CD14-positive monocyte (primary cell): ENCODE measurements around the gene SIGMAR1. TPM values are rescaled to one million over a fixed set of nuclear protein-coding genes. Genes with fewer than 3 reads are reported as not detected.

Experiments used
- DNase-seq, 3 donors: peaks; one replicate each; pipeline ENCODE4 v3.0.0-alpha.2; 2011 to 2022
- H2AFZ ChIP-seq: 2 replicates; pipeline ENCODE4 v1.6.0; 2012; ENCODE audit warnings: mild to moderate bottlenecking, low read depth, low read length, inconsistent platforms; ENCODE audit not compliant: insufficient read depth, poor library complexity, severe bottlenecking
- H3K27ac ChIP-seq, 2 donors: 1 replicate in 1 of 2; 2 replicates in 1 of 2; pipeline ENCODE4 v1.5.1; 2012 to 2013; ENCODE audit warnings: low read length in 2 of 2, control low read depth in 1 of 2, inconsistent platforms in 1 of 2, low read depth in 1 of 2, mild to moderate bottlenecking in 1 of 2
- H3K27me3 ChIP-seq, 2 donors: one replicate each; pipeline versions ENCODE4 v1.6.0 to v1.6.1; 2011 to 2013; ENCODE audit warnings: low read length in 2 of 2; ENCODE audit not compliant: control insufficient read depth in 2 of 2, insufficient read depth in 2 of 2
- H3K36me3 ChIP-seq, 2 donors: replicated peaks in 1 of 2; 1 replicate in 1 of 2; 2 replicates in 1 of 2; pipeline versions ENCODE4 v1.5.1 to v1.6.1; 2012 to 2013; ENCODE audit warnings: low read length in 2 of 2, control low read depth in 1 of 2, inconsistent platforms in 1 of 2, mild to moderate bottlenecking in 1 of 2; ENCODE audit not compliant: insufficient read depth in 2 of 2, control insufficient read depth in 1 of 2
- H3K4me1 ChIP-seq, 2 donors: 1 replicate in 1 of 2; 2 replicates in 1 of 2; pipeline versions ENCODE4 v1.5.1 to v1.6.1; 2012 to 2013; ENCODE audit warnings: low read length in 2 of 2, control low read depth in 1 of 2, inconsistent platforms in 1 of 2, mild to moderate bottlenecking in 1 of 2, moderate library complexity in 1 of 2; ENCODE audit not compliant: insufficient read depth in 2 of 2, control insufficient read depth in 1 of 2
- H3K4me2 ChIP-seq: replicated peaks from 2 replicates; pipeline ENCODE3; 2012; ENCODE audit warnings: low read length, moderate library complexity, mild to moderate bottlenecking; ENCODE audit not compliant: poor library complexity, severe bottlenecking; ENCODE audit errors: extremely low read depth
- H3K4me3 ChIP-seq, 3 experiments: fragments of 200-600 bp in 1 of 3; sonication (generic) in 1 of 3; replicated peaks in 1 of 3; 1 replicate in 2 of 3; 2 replicates in 1 of 3; pipeline ENCODE4 v1.5.1; 2011 to 2013; ENCODE audit warnings: low read length in 3 of 3, mild to moderate bottlenecking in 3 of 3, control low read depth in 2 of 3, low read depth in 2 of 3, inconsistent platforms in 1 of 3, moderate library complexity in 1 of 3
- H3K79me2 ChIP-seq: 2 replicates; pipeline ENCODE4 v1.6.0; 2012; ENCODE audit warnings: mild to moderate bottlenecking, control low read depth, inconsistent platforms, low read length, moderate library complexity; ENCODE audit not compliant: insufficient read depth
- H3K9ac ChIP-seq: 2 replicates; pipeline ENCODE4 v1.6.0; 2017; ENCODE audit warnings: low read length, mild to moderate bottlenecking; ENCODE audit not compliant: insufficient read depth, poor library complexity, severe bottlenecking
- H3K9me3 ChIP-seq, 2 donors: replicated peaks in 1 of 2; 1 replicate in 1 of 2; 2 replicates in 1 of 2; pipeline versions ENCODE4 v1.5.1 to v1.6.1; 2012 to 2013; ENCODE audit warnings: low read length in 2 of 2, control low read depth in 1 of 2; ENCODE audit not compliant: control insufficient read depth in 1 of 2, insufficient read depth in 1 of 2
- H4K20me1 ChIP-seq: 2 replicates; pipeline ENCODE4 v1.6.0; 2012; ENCODE audit warnings: mild to moderate bottlenecking, low read length, control low read depth, moderate library complexity; ENCODE audit not compliant: insufficient read depth
- H3K27ac Mint-ChIP-seq, 7 donors: one replicate each; pipeline ENCODE4 v1.8.0; 2020; ENCODE audit warnings: mild to moderate bottlenecking in 7 of 7, mixed read lengths in 7 of 7, moderate library complexity in 6 of 7, inconsistent platforms in 2 of 7
- H3K27me3 Mint-ChIP-seq, 3 donors: one replicate each; pipeline ENCODE4 v1.8.0; 2021 to 2022; ENCODE audit warnings: low read depth in 3 of 3, mild to moderate bottlenecking in 3 of 3, mixed read lengths in 3 of 3, moderate library complexity in 3 of 3, inconsistent platforms in 1 of 3
- H3K36me3 Mint-ChIP-seq, 2 donors: one replicate each; pipeline ENCODE4 v1.8.0; 2020; ENCODE audit warnings: mixed read lengths in 2 of 2, inconsistent platforms in 1 of 2, mild to moderate bottlenecking in 1 of 2
- H3K4me1 Mint-ChIP-seq: one replicate; pipeline ENCODE4 v1.8.0; 2020; ENCODE audit warnings: mild to moderate bottlenecking, mixed read lengths
- H3K4me3 Mint-ChIP-seq, 2 donors: one replicate each; pipeline ENCODE4 v1.8.0; 2020; ENCODE audit warnings: mild to moderate bottlenecking in 2 of 2, mixed read lengths in 2 of 2, moderate library complexity in 1 of 2
- H3K9me3 Mint-ChIP-seq, 7 donors: one replicate each; pipeline ENCODE4 v1.8.0; 2020 to 2022; ENCODE audit warnings: mixed read lengths in 7 of 7, mild to moderate bottlenecking in 6 of 7, moderate library complexity in 6 of 7, inconsistent platforms in 2 of 7
- WGBS: methylation state at CpG from one replicate; pipeline ENCODE4 v1.1.5; 2013; ENCODE audit warnings: missing lambda C conversion rate; ENCODE audit not compliant: insufficient coverage; 5-methylcytosine and 5-hydroxymethylcytosine counted together
- intact Hi-C, 2 donors: fragments of 100-400 bp; cut with micrococcal nuclease; formaldehyde crosslinking; loops; one replicate each; pipeline versions ENCODE4 v1.15.0 to v1.15.1; 2023
- polyA plus RNA-seq, 3 donors: library from polyadenylated mRNA; depleted of rRNA in 1 of 3; unstranded in 2 of 3; stranded (reverse) in 1 of 3; fragments of 300-500 nt in 2 of 3; fragments of >200 nt in 1 of 3; fragmentation: Illumina TruSeq in 2 of 3; gene quantifications; 1 replicate in 2 of 3; 2 replicates in 1 of 3; pipeline ENCODE4 v1.2.3, GENCODE V29; 2012 to 2021
- TF ChIP-seq, protein P1 (sequence below): fragments of 200-600 bp; IDR thresholded peaks from one replicate; pipeline ENCODE4 v1.8.0; 2022; ENCODE audit warnings: antibody characterized with exemption, mild to moderate bottlenecking

SIGMAR1 gene
- polyA plus RNA-seq, 3 donors, result 26.6 to 59.6 (median 49.5) TPM

DNA sequence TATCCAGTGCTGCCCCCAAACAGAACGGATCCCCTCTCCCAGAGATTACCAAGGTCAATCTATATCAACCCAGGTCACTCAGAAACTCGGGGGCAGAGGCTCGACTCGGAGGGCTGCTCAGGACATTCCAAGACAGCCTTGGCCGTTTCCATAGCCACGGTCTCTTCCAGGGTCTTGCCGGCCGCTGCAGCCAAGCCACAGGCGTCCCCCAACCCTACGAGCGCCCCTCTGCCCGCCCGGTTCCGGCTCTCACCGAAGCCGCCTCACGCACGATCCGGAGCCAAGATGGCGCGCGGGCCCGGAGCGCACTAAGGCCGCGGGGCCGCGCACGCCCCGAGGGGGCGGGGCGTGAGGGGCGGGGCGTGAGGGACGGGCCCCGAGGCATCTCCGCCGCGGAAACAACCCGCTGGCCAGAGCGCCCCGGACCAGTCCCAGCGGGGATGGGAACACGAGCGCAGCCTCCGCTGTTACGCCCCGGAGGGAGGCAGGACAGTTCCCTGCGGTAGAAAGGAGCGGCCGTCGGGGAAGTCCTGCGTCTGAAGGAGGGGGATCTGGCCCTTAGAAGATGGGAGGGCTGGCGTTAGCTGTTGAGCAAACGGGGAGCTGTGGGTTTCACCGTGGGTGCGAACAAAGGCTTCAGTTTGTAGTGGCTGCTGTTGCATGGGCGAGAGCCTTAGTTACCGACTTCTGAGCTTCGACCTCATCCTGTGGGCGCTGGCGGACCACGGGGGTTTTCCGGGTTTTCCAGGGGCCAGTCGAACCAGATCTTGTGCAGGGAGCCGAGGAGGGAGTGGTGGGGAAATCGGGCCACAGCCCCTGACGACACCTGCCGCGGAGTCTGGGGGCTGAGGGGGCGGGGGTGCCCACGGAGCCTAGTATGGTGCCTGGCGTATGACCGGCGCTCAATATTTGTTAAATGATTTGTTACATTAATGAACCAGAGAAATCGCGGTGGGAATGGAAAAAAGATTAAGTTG lies 25.5 kb downstream of the SIGMAR1 start, which contains the start of gene RPP25L:
Gene RPP25L, minus strand, starts transcription at position 287 of the 977 bp plus-strand sequence. CDS start 801 bp downstream, outside the sequence.
- Histone ChIP-seq H3K4me1 (peaks cover 24 to 30% of the 10 kb centered on the region in 2 donors), H4K20me1 (no peaks in the 10 kb centered on the region), H3K9me3 (no peaks in the 10 kb centered on the region), H3K4me3 (peak within 1 kb of the TSS; percentile 78 to 91 (median 85)), H2AFZ (peak within 1 kb of the TSS; percentile 100), H3K27ac (peak within 1 kb of the TSS; percentile 76 to 97), H3K79me2 (peaks cover 13% of the 10 kb centered on the region), H3K36me3 (peaks cover 31 to 38% of the 10 kb centered on the region in 2 donors), H3K9ac (peak within 1 kb of the TSS; percentile 95), H3K27me3 (no peaks in the 10 kb centered on the region), H3K4me2 (peak within 1 kb of the TSS; percentile 80)
- DNase-seq, result peak; percentile 85 to 86 (median 86)
- Mint-ChIP-seq H3K27me3 (peaks cover 0 to 4% (median 0%) of the 10 kb centered on the region in 3 donors), H3K36me3 (peaks cover 32 to 34% of the 10 kb centered on the region in 2 donors), H3K4me1 (peaks cover 27% of the 10 kb centered on the region), H3K9me3 (peaks cover 0 to 3% (median 0%) of the 10 kb centered on the region in 7 donors), H3K27ac (peak within 1 kb of the TSS; percentile 89 to 96 (median 94)), H3K4me3 (peak within 1 kb of the TSS; percentile 81 to 93)
- TF ChIP-seq, protein P1, sequence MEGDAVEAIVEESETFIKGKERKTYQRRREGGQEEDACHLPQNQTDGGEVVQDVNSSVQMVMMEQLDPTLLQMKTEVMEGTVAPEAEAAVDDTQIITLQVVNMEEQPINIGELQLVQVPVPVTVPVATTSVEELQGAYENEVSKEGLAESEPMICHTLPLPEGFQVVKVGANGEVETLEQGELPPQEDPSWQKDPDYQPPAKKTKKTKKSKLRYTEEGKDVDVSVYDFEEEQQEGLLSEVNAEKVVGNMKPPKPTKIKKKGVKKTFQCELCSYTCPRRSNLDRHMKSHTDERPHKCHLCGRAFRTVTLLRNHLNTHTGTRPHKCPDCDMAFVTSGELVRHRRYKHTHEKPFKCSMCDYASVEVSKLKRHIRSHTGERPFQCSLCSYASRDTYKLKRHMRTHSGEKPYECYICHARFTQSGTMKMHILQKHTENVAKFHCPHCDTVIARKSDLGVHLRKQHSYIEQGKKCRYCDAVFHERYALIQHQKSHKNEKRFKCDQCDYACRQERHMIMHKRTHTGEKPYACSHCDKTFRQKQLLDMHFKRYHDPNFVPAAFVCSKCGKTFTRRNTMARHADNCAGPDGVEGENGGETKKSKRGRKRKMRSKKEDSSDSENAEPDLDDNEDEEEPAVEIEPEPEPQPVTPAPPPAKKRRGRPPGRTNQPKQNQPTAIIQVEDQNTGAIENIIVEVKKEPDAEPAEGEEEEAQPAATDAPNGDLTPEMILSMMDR, result no peak
- under 1% methylated on average over 77 of the region's 77 CpGs for WGBS
- intact Hi-C loops, result loop anchor here (1.0 to 10.0 kb wide), 3 partner anchors 22 to 157 kb away; partner anchors contain the start of genes DNAI1 (in 2 of the 2) and FAM219A (in 2 of the 2)

DNA sequence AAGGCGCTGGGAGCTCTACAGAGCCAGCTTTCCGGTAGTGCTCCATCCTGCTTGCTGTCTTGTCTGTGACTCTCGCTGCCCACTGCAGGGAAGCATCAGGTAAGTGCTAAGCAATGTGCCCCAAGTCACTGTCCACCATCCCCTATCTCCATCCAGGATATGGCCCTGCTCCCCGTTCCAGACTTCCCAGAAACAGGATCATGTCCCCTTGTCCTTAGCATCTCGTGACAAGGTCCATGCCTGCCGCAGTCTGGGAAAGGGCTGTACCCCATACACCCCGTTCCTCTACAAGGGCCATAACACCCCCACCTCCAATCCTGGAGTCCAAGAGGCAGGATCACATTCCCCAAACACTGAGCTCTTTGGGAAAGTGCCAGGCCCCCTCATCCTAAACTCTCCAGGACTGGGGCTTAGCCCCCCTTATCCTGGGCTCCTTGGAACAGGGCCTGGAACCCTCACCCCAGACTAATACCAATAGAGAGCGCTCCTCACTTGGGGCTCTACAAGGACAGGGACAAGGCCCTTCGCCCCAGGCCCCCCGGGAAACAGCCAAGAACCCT lies 26.3 kb downstream of the SIGMAR1 start:
- peak overlapping the region; percentile 78 to 91 (median 85) for H3K4me3 ChIP-seq
- peak overlapping the region; percentile 80 for H3K4me2 ChIP-seq
- H3K9ac ChIP-seq, result peak overlapping the region; percentile 95
- WGBS, result 75% methylated on average over 10 of the region's 10 CpGs
- Mint-ChIP-seq H3K9me3 (peaks cover 0 to 3% (median 0%) of the 10 kb centered on the region in 7 donors), H3K4me3 (peak overlapping the region; percentile 81 to 93), H3K36me3 (peaks cover 24 to 27% of the 10 kb centered on the region in 2 donors), H3K27ac (peak overlapping the region; percentile 84 to 96 (median 93)), H3K27me3 (peaks cover 0 to 4% (median 0%) of the 10 kb centered on the region in 3 donors), H3K4me1 (peaks cover 27% of the 10 kb centered on the region)
- TF ChIP-seq, protein P1, result no peak
- H4K20me1 ChIP-seq, result no peaks in the 10 kb centered on the region
- no peaks in the 10 kb centered on the region for H3K27me3 ChIP-seq
- H3K4me1 ChIP-seq, result peaks cover 24 to 30% of the 10 kb centered on the region in 2 donors
- H3K9me3 ChIP-seq, result no peaks in the 10 kb centered on the region
- DNase-seq, result no peak
- H2AFZ ChIP-seq, result peak overlapping the region; percentile 100
- peak overlapping the region; percentile 76 to 97 for H3K27ac ChIP-seq
- H3K36me3 ChIP-seq, result peaks cover 23 to 30% of the 10 kb centered on the region in 2 donors
- intact Hi-C loops, result loop anchor here (5.0 to 10.0 kb wide), 2 partner anchors 154 to 157 kb away; partner anchors contain the start of genes DNAI1 (in 2 of the 2) and FAM219A (in 2 of the 2)
- H3K79me2 ChIP-seq, result peaks cover 13% of the 10 kb centered on the region
